ENCODE data around the gene LLGL2.
"Not testable (repeated sequence)": the region's sequence is repeated elsewhere in the genome, so short reads cannot be mapped to it uniquely, and the experiment has no call there.

The LLGL2 gene

DNA sequence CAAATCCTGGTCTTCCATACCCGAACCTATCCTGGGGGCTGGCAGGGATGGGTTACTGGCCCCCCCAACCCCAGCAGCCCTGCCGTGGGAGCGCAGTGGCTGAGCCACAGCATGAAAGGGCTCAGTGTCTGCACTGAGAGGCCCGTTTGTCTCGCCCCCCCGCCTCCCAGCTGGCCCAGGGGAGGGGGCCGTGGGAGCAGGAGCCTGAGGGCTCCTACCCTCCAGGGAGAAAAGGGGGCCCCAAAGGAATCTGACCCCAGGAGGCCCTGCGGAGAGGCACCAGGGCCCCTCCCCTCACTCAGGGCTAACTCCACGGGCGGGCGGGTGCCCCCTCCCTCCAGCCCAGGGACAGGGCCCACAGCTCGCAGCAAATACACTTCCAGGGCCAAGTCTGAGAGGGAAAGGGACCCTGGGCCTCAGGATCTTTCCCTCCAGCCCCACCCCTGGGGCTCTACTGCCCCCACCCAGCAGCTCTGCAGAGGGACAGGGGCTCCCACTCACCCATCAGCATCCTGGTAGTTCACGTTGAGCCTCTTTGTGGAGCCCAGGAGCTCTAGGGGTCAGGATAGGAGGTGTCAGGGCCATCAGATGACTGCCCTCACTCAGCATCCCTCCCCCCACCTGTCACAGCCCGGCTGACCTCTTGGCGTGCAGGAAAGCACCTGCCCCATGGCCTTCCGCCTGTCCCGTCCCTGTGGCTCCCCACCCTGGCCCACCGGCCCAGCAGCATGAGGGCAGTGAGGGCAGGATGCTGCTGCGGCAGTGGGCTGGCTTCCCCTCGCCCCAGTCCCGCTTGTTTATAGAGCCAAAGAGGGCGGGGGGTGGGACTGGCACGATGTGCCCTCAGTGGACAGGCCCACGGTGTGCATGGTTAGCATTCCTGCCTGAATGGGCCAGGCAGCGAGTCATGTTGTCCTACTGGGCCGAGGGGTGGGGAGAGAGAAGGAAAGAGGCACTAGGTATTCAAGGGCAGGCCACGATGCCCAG lies 17.5 kb upstream of the LLGL2 start:
- no peak for DNase-seq (ENCODE audit: low read depth)

GRCh38 chr17:75508931-75509361 lies 16.6 kb upstream of the LLGL2 start:
- no peak for DNase-seq (ENCODE audit: low read depth)

- no peak for DNase-seq (ENCODE audit: low read depth)
Measured at GRCh38 chr17:75509528-75510258, 15.8 kb upstream of the LLGL2 start.

DNA sequence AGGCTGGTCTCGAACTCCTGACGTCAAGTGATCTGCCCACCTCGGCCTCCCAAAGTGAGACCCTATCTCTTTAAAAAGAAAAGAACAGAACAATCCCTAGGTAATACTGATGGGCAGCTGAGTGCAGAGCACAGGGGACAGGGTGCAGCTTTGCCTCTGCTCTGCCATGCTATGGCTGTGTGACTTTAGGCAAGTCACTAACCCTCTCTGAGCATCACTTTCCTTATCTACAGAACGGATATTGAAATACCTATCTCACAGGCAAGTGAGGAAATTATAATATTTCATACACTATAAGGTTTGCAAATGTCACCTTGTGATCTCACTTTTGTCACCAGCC lies 14.3 kb upstream of the LLGL2 start:
- DNase-seq (ENCODE audit: low read depth) = no peak

DNA sequence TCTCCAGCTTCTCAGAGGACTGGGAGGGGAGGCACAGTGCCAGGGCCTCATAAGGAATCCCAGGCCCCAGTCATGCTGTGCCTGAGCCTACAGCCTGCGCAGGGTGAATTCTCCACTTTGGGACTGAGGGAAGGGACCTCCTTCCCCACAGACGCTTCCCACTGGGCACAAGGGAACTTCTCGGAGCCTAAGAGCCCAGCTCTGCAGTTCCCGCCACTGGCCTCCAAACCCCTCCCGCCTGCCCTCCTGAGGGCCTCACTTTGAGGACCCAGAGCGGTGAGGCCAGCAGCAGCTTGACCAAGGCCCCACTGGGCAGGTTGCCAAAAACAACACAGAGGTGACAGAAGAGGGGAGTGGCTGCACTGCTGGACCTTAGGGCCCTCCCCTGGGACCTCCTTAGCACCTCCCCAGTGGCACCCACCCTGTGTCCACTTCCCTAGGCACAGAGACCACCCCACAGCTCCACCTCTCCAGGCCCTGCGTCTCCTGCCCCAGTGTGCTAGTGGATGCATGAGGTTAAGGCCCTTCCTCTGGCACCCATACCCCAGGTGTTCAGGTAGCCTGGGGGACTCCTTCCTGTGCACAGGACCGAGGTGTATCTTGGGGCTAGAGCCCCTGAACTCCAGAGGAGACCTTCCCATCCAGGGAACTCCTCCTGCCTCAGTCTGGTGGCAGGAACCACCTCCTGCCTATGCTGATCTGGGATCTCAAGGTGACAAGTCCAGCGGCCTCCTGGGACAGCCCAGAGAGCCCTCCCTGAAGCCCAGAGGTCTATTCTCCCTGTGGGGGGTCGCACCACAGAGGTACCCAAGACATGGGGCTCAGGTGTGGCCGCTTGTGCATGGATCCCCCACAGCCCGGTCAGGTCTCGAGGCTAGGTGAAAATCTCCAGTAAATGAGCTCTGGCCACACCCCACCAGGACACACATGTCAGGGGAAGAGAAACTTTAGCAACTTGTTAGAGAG lies 13.6 kb upstream of the LLGL2 start:
- no peak for DNase-seq (ENCODE audit: low read depth)

DNA sequence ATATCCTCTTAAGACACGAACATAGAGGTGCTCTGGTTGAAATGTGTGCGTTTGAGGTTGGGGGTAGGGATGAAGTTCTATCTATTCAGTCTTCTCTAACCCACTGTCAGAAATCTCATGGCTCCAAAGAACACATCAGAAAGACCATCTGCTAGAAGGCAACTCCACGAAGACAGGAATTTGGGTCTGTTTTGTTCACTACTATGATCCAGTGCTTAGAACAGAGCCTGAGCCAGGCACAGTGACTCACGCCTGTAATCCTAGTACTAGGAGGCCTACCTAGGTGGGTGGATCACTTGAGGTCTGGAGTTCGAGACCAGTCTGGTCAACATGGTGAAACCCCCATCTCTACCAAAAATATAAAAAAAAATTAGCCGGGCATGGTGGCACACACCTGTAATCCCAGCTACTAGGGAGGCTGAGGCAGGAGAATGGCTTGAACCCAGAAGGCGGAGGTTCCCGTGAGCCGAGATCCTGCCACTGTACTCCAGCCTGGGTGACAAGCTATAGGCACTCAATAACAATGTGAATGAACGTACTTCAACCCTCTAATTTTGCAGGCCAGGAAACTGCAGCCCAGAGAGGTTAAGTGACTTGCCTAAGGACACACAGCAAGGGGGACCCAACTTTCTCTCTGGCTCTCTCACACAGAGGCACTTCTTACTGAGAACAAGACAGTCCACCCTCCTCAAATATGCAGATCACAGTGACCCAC lies 12.4 kb upstream of the LLGL2 start:
- DNase-seq (ENCODE audit: low read depth) = no peak

DNA sequence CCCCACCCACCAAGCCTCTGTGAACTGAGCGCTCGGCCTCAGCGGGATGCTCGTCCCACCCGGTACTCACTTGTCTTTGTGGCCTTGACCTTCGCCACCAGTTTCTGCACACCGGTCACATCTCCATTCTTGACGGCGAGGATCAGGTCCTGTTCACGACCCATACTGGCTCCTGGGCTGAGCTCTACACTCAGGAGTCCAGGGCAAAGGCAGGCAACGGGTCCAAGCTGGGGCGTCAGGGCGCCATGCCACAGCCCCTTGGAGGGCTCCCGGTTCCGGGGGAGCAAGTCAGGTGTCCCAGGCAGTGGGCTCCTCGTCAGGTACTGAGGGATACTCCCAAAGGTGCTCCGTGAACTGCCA lies 11.9 kb upstream of the LLGL2 start:
- no peak for DNase-seq (ENCODE audit: low read depth)

DNA sequence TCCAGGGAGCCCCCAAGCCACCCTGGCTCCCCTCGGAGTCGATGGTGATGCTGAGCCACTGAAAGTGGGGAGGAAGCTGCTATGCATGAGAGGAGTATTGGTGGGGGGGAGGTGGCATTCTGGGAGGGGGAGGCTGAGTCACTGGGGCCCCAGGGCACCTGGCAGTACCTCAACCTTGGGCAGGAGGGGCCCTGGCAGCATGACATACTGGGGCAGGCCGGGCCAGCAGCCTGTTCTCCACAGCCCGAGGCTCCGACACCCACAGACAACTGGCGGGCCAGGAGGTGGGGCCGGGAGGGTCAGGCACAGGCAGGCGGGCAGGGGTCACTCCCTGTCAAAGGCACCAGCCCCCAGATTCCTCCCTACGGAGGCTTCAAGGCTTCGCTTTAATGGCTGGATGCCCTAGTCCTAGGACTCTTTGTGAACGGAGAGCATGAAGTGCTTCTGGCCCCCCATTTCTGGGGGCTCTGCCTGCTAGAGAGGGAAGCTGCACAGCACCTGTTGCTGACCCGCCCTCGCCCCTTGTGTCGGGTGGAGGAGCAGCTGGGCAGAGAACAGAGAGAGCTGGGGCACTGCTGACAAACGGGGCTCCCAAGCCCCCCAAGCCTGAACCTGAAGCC lies 11.1 kb upstream of the LLGL2 start:
- DNase-seq (ENCODE audit: low read depth) = no peak

- DNase-seq (ENCODE audit: low read depth) = no peak
Measured at GRCh38 chr17:75514919-75515495, 10.5 kb upstream of the LLGL2 start.

GRCh38 chr17:75515496-75516254 lies 9.8 kb upstream of the LLGL2 start, which contains the start of gene CASKIN2:
Gene CASKIN2, minus strand, starts transcription at chr17:75515537. Its CDS starts 1,733 bp downstream, at chr17:75513804.
- DNase-seq (ENCODE audit: low read depth) = peak; percentile 62

GRCh38 chr17:75516255-75516618 lies 9.3 kb upstream of the LLGL2 start, which contains the start of gene TSEN54:
Gene TSEN54, plus strand, starts transcription at chr17:75516528. Its CDS starts 33 bp downstream, at chr17:75516561.
- peak; percentile 33 for DNase-seq (ENCODE audit: low read depth)

GRCh38 chr17:75516619-75517296 lies 8.7 kb upstream of the LLGL2 start:
- no peak for DNase-seq (ENCODE audit: low read depth)

DNA sequence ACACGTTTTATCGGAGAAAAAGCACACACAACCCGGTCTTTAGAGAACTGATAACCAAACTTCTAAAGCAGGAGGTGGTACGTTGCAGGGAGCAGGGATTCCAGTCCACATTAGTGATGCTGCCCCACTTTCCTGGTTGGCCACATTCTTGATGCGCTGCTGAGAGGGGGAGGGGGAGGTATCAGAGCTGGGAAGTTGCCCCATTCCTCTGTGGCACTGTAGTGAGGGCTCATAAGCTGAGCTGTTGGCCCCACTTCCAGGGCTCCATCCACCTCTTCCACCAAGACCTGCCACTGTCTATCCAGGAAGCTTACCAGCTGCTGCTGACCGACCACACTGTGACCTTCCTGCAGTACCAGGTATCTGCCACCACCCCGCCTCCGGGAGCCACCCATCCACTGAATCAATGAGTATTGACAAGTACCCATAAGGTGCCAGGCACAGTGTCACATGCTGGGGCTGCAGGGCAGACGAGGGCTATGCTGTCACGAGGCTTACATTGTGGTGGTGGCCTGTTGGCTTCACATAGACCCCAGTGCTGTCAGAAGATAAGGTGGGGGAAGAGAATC lies 8.1 kb upstream of the LLGL2 start:
- DNase-seq (ENCODE audit: low read depth) = no peak

GRCh38 chr17:75518201-75518600 lies 7.3 kb upstream of the LLGL2 start:
- DNase-seq (ENCODE audit: low read depth) = no peak

DNA sequence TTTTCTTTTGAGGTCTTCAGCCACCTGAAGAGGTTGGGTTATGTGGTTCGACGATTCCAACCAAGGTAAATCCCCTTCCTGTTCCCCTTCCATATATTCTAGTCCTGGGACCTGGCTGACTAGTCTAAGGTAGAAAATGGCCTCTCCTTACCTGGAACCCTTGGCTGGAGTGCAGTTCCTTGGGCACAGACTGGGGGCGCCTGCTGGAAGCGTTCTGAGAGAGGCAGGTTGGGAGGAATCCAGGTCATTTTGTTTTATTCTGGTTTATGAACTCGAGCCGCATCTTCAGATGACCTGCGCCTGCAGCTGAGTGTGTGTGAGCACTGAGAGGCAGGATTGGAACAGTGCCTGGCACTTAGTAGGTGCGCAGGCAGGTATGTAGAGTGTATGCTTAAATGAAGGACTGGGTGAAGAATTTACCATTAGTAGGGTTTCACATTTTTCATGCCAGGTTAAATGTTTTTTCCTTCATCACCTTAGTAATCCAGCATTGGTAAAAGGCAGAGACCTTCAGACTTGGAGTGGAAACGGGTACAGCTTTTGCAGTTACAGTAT lies 6.4 kb upstream of the LLGL2 start:
- DNase-seq (ENCODE audit: low read depth) = no peak

DNA sequence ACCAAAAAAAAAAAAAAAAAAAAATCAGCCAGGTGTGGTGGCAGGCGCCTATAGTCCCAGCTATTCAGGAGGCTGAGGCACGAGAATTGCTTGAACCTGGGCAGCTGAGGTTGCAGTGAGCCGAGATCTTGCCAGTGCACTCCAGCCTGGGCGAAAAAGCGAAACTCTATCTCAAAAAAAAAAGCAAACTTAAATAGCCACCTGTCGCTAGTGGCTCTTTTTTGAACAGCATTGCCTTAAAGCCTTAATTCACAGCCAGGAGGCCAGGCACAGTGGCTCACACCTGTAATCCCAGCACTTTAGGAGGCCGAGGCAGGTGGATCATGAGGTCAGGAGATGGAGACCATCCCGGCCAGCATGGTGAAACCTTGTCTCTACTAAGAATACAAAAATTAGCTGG lies 5.1 kb upstream of the LLGL2 start:
- not testable (repeated sequence) for DNase-seq (ENCODE audit: low read depth)

- no peak for DNase-seq (ENCODE audit: low read depth)
Measured at GRCh38 chr17:75521290-75521689, 4.2 kb upstream of the LLGL2 start.

DNA sequence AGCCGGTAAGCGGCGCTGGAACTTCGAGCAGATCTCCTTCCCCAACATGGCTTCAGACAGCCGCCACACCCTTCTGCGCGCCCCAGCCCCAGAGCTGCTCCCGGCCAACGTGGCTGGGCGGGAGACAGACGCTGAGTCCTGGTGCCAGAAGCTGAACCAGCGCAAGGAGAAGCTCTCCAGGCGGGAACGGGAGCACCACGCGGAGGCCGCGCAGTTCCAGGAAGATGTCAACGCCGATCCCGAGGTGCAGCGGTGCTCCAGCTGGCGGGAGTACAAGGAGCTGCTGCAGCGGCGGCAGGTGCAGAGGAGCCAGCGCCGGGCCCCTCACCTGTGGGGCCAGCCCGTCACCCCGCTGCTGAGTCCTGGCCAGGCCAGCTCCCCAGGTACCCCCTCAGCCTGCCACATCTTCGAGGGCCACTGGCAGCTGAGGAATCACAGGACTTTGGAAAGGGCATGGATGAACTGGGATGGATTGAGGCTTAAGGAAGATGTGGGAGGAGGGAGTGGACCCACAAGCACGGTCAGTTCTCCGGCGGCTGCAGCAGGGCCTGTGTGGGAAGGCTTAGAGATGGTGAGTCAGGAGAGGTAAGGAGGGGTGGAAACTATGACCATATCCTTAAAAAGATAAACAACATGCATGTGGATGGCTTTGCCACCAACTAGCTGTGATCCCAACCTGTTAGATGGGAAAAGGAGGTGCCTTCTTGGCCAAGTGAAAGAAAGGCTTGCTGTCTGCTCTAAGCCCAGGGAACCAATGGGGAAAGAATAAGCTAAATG lies 3.4 kb upstream of the LLGL2 start:
- DNase-seq (ENCODE audit: low read depth) = no peak
